ENCODE measurements around the gene SIK3. TPM values are rescaled to one million over a fixed set of nuclear protein-coding genes. Genes with fewer than 3 reads are reported as not detected.

Gene SIK3
- total and polyA plus RNA-seq, 2 donors (not counting 3 experiments of a cell fraction or from before 2014, with no cell fraction given), result 10.3 to 21.3 TPM

DNA sequence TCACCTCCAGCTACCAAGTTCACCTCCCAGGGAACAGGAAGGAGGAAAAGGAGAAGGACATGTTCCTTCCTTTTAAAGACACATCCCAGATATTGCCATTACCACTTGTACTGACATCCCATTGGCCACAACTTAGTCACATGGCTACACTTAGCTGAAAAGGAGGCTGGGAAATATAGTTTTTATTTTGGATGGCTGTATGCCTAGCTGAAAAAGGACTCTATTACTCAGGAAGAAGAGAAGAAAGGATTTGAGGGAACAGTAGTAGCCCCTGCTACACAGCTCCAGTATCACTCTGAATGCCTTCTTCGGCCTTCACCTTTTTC is 304.5 kb downstream of the SIK3 start:
- H3K4me2 ChIP-seq (ENCODE audit: insufficient read depth, low read length), result no peak overlapping the region
- no peaks in the 10 kb centered on the region for H3K4me1 ChIP-seq (ENCODE audit: control insufficient read depth, extremely low read depth, insufficient read depth, low read length)
- no peaks in the 10 kb centered on the region for H3K36me3 ChIP-seq (ENCODE audit: control insufficient read depth in 2 of 2, extremely low read depth in 1 of 2, insufficient read depth in 2 of 2, low read length in 2 of 2)
- H3K27ac ChIP-seq (ENCODE audit: insufficient read depth, low read depth, low read length), result no peak overlapping the region
- no peak overlapping the region for H3K4me3 ChIP-seq (replicated peaks in 1 of 3; ENCODE audit: insufficient read depth in 1 of 3, low read depth in 1 of 3, low read length in 3 of 3)
- no peaks in the 10 kb centered on the region for H3K79me2 ChIP-seq (ENCODE audit: control insufficient read depth, insufficient read depth, low read length)
- no peak overlapping the region for H3K9ac ChIP-seq (replicated peaks; ENCODE audit: extremely low read depth, insufficient read depth, low read length)
- no peaks in the 10 kb centered on the region for H3K9me1 ChIP-seq (replicated peaks; ENCODE audit: control insufficient read depth, extremely low read depth, insufficient read depth, low read length)
- TF ChIP-seq MYC (IDR thresholded peaks at IDR 0.05; ENCODE audit: low read depth, low read length) (no peak), POLR2AphosphoS5 (IDR thresholded peaks at IDR 0.05; ENCODE audit: insufficient read depth, low read depth, low read length) (no peak), EZH2 (IDR thresholded peaks at IDR 0.05; ENCODE audit: borderline replicate concordance, low read depth, low read length, severe bottlenecking) (no peak), POLR2A (IDR thresholded peaks at IDR 0.05; ENCODE audit: low read depth, low read length) (no peak), JUN (IDR thresholded peaks at IDR 0.05; ENCODE audit: borderline replicate concordance, insufficient read depth, insufficient read length, low read depth) (no peak), GATA2 (IDR thresholded peaks at IDR 0.05; ENCODE audit: insufficient read depth, insufficient read length, low read depth, low read length) (no peak), FOS (IDR thresholded peaks at IDR 0.05; ENCODE audit: borderline replicate concordance, insufficient read depth, low read length) (no peak)
- TF ChIP-seq, protein P1, sequence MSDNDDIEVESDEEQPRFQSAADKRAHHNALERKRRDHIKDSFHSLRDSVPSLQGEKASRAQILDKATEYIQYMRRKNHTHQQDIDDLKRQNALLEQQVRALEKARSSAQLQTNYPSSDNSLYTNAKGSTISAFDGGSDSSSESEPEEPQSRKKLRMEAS (IDR thresholded peaks at IDR 0.05; ENCODE audit: insufficient read depth, insufficient read length), result no peak
- TF ChIP-seq, protein P2, sequence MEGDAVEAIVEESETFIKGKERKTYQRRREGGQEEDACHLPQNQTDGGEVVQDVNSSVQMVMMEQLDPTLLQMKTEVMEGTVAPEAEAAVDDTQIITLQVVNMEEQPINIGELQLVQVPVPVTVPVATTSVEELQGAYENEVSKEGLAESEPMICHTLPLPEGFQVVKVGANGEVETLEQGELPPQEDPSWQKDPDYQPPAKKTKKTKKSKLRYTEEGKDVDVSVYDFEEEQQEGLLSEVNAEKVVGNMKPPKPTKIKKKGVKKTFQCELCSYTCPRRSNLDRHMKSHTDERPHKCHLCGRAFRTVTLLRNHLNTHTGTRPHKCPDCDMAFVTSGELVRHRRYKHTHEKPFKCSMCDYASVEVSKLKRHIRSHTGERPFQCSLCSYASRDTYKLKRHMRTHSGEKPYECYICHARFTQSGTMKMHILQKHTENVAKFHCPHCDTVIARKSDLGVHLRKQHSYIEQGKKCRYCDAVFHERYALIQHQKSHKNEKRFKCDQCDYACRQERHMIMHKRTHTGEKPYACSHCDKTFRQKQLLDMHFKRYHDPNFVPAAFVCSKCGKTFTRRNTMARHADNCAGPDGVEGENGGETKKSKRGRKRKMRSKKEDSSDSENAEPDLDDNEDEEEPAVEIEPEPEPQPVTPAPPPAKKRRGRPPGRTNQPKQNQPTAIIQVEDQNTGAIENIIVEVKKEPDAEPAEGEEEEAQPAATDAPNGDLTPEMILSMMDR (IDR thresholded peaks at IDR 0.05; ENCODE audit: extremely low read depth in 1 of 2, insufficient read depth in 1 of 2, low read depth in 1 of 2, low read length in 2 of 2), result no peak
- no peak for DNase-seq (ENCODE audit: low read depth, low spot score)
- CTCF ChIA-PET, result interaction anchor here (1.1 to 5.5 kb wide), 7 partner anchors 42 to 435 kb away, joined by 3 to 272 read pairs (median 7); partner anchors contain the start of gene APOA1
- H4K20me1 ChIP-seq (replicated peaks; ENCODE audit: control insufficient read depth, extremely low read depth, insufficient read depth, low read length), result no peaks in the 10 kb centered on the region
- no peak for FAIRE-seq
- no TSS peak for BruUV-seq (replicated peaks)
- dilution Hi-C loops (cut with MboI; ENCODE audit: extremely low pct_ligation_motif_present, low sequenced_read_pairs), result no loop called here
- POLR2A ChIA-PET, result no interaction called here
- H3K27me3 ChIP-seq (ENCODE audit: control insufficient read depth in 2 of 2, insufficient read depth in 2 of 2, low read length in 2 of 2), result no peaks in the 10 kb centered on the region
- no peaks in the 10 kb centered on the region for H3K9me3 ChIP-seq (replicated peaks; ENCODE audit: control insufficient read depth, insufficient read depth, low read length)
- H2AFZ ChIP-seq (ENCODE audit: low read depth, low read length), result peak overlapping the region; percentile 55
- intact Hi-C loops (cut with micrococcal nuclease), result loop anchor here (5.0 kb wide), 1 partner anchor 74 kb away; no protein-coding TSS in a partner anchor

Small RNA genes lying within 50 kb of the gene (small RNA-seq; reads per million reads assigned to genes)
- gene AP000936.3 (ENCODE audit: insufficient read depth, insufficient read length, low read depth, low replicate concordance) (not detected), gene RNY4P6 (ENCODE audit: insufficient read depth, insufficient read length, low read depth, low replicate concordance) (not detected)

Other genes with a start within 250 kb of the SIK3 start
- 128 and 130 TPM in 2 replicates for gene PAFAH1B2, start 45.9 kb upstream of the SIK3 start, total RNA-seq
- gene PAFAH1B2, start 45.9 kb upstream of the SIK3 start, polyA plus RNA-seq, result 29.1 and 34.2 TPM in 2 replicates
- 26.0 and 28.7 TPM in 2 replicates for gene SIDT2, start 80.3 kb upstream of the SIK3 start, total RNA-seq
- gene SIDT2, start 80.3 kb upstream of the SIK3 start, polyA plus RNA-seq, result 34.5 and 37.5 TPM in 2 replicates
- 17.9 and 20.8 TPM in 2 replicates for gene TAGLN, start 100.9 kb upstream of the SIK3 start, total RNA-seq
- gene TAGLN, start 100.9 kb upstream of the SIK3 start, polyA plus RNA-seq, result 113 and 159 TPM in 2 replicates
- 68.0 and 72.7 TPM in 2 replicates for gene PCSK7, start 133.6 kb upstream of the SIK3 start, total RNA-seq
- gene PCSK7, start 133.6 kb upstream of the SIK3 start, polyA plus RNA-seq, result 40.8 and 43.2 TPM in 2 replicates
- 26.1 and 28.2 TPM in 2 replicates for gene RNF214, start 134.2 kb upstream of the SIK3 start, total RNA-seq
- gene RNF214, start 134.2 kb upstream of the SIK3 start, polyA plus RNA-seq, result 24.3 and 26.1 TPM in 2 replicates
- gene BACE1-AS, start 192.9 kb upstream of the SIK3 start, total RNA-seq, result 6.1 and 7.6 TPM in 2 replicates
- 8.1 and 9.3 TPM in 2 replicates for gene BACE1-AS, start 192.9 kb upstream of the SIK3 start, polyA plus RNA-seq
- gene BACE1, start 217.8 kb upstream of the SIK3 start, total RNA-seq, result 28.8 and 29.3 TPM in 2 replicates
- gene BACE1, start 217.8 kb upstream of the SIK3 start, polyA plus RNA-seq, result 28.4 and 29.6 TPM in 2 replicates
- gene CEP164, start 229.4 kb upstream of the SIK3 start, total RNA-seq, result 39.5 and 48.4 TPM in 2 replicates
- 21.3 and 22.7 TPM in 2 replicates for gene CEP164, start 229.4 kb upstream of the SIK3 start, polyA plus RNA-seq

All from endothelial cell of umbilical vein (primary cell).